Subcutaneous abdominal adipose tissue (tissue), 5 donors: ENCODE results near the gene NAT14.

Experiments used
- H3K27ac ChIP-seq: one replicate; pipeline ENCODE4 v1.7.0; 2013; ENCODE audit warnings: low read depth, mild to moderate bottlenecking, inconsistent platforms, low read length, moderate library complexity
- H3K27me3 ChIP-seq, 5 donors: one replicate each; pipeline ENCODE4 v1.7.0; 2013; ENCODE audit warnings: low read length in 5 of 5, inconsistent platforms in 1 of 5; ENCODE audit not compliant: control insufficient read depth in 5 of 5, insufficient read depth in 4 of 5
- H3K36me3 ChIP-seq, 5 donors: one replicate each; pipeline ENCODE4 v1.7.0; 2013; ENCODE audit warnings: low read length in 5 of 5; ENCODE audit not compliant: control insufficient read depth in 5 of 5, insufficient read depth in 5 of 5
- H3K4me1 ChIP-seq, 5 donors: one replicate each; pipeline ENCODE4 v1.7.0; 2013; ENCODE audit warnings: low read length in 5 of 5, mild to moderate bottlenecking in 3 of 5, moderate library complexity in 1 of 5; ENCODE audit not compliant: control insufficient read depth in 5 of 5, insufficient read depth in 5 of 5
- H3K4me3 ChIP-seq, 5 donors: one replicate each; pipeline ENCODE4 v1.7.0; 2013; ENCODE audit warnings: low read length in 5 of 5, low read depth in 1 of 5
- H3K9ac ChIP-seq, 5 donors: one replicate each; pipeline ENCODE4 v1.7.0; 2013; ENCODE audit warnings: low read length in 5 of 5, mild to moderate bottlenecking in 4 of 5, moderate library complexity in 3 of 5
- H3K9me3 ChIP-seq, 5 donors: one replicate each; pipeline ENCODE4 v1.7.0; 2013; ENCODE audit warnings: low read length in 5 of 5; ENCODE audit not compliant: control insufficient read depth in 5 of 5
- donor health status: healthy.
- donor health status: healthy.
- donor health status: healthy.
- donor health status: healthy.
- donor health status: healthy.

Gene NAT14

DNA sequence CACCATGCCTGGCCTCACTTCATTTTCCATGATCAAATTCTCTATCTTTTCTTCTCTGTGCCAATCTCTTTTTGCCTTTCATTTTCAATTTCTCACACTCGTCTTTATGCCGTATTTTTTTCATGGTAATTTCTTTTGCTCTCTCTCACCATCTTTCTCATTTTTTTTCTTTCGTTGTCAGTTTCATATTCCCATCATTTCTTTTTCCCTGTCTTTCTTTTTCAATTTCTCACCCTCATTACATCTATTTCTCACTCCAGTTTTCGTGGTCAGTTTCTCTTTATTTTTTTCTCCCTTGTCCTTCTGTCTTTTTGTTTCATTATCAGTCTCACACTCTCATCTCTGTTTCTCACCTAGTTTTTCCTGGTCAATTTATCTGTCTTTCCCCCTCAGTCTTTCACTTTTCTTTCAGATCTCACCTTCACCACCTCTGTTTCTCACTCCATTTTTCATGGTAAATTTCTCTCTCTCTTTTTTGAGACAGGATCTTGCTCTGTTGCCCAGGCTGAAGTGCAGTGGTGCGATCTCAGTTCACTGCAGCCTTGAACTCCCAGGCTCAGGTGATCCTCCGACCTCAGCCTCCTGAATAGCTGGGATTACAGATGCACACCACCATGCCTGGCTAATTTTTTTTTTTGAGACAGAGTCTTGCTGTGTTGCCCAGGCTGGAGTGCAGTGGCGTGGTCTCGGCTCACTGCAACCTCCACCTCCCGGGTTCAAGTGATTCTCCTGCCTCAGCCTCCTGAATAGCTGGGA, 17.4 kb downstream of the NAT14 start:
- no peak overlapping the region for H3K4me3 ChIP-seq
- peaks cover 0 to 3% (median 0%) of the 10 kb centered on the region in 5 donors for H3K27me3 ChIP-seq
- H3K27ac ChIP-seq, result no peak overlapping the region
- peaks cover 0 to 11% (median 10%) of the 10 kb centered on the region in 5 donors for H3K4me1 ChIP-seq
- H3K9ac ChIP-seq, result no peak overlapping the region
- no peaks in the 10 kb centered on the region for H3K9me3 ChIP-seq
- H3K36me3 ChIP-seq, result peaks cover 0 to 32% (median 9%) of the 10 kb centered on the region in 5 donors

DNA sequence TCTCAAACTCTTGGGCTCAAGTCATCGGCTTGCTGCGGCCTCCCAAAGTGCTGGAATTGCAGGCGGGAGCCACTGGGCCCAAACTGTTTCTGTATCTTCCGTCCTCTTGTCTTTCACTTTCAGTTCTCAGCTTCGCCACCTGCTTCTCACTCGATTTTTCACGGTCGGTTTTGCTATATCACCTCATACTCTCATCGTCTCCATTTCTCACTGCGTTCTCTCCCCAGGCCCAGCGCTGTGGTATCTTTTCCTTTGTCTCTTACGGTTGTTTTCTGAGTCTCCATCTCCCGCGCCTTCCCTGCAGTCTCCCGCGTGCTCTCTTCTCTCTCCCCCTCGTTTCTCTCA, 18.1 kb downstream of the NAT14 start:
- Histone ChIP-seq H3K4me3 (peak overlapping the region in 1 of 5 donors; percentile 71), H3K4me1 (peaks cover 0 to 11% (median 10%) of the 10 kb centered on the region in 5 donors), H3K27ac (no peak overlapping the region), H3K36me3 (peaks cover 0 to 28% (median 9%) of the 10 kb centered on the region in 5 donors), H3K9ac (no peak overlapping the region), H3K27me3 (peaks cover 0 to 3% (median 0%) of the 10 kb centered on the region in 5 donors), H3K9me3 (no peaks in the 10 kb centered on the region)

DNA sequence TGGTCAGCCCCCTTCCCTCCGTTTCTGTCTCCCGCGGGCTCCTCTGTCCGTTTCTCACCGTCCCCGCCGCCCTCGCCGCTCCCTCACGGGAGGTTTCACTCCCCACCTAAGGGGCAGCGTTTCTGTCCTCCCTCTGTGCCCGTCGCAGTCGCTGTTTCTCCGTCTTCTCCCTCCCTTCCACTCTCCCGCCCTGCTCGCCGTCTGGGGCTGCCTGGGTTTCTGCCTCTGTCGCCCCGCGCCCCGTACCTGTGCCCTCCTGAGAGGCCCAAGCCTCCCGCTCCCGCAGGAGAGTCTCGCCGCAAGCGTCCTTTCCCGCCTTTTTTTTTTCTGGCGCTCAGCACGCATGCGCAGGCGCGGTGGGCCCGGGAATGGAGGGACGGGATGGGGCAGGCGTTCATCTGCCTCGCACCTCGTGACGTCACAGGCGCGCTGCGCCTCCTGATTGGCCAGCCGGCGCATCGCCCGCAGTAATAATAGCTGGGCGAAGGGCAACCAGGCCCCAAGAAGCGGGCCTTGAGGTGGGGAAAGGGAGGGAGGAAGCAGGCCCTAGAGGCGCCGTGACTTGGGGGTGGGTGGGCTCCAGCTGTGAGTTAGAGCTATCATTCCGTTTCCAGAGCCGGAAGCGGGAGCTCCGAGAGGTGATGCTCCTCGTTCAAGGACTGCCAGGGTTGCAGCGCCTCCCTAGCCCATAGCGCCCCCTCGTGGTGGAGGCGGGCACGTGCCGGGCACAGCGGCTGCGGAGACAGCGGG, 18.7 kb downstream of the NAT14 start:
- H3K27me3 ChIP-seq, result peaks cover 0 to 3% (median 0%) of the 10 kb centered on the region in 5 donors
- no peak overlapping the region for H3K27ac ChIP-seq
- H3K36me3 ChIP-seq, result peaks cover 0 to 27% (median 9%) of the 10 kb centered on the region in 5 donors
- H3K9me3 ChIP-seq, result no peaks in the 10 kb centered on the region
- no peak overlapping the region for H3K9ac ChIP-seq
- peaks cover 0 to 11% (median 10%) of the 10 kb centered on the region in 5 donors for H3K4me1 ChIP-seq
- H3K4me3 ChIP-seq, result peak overlapping the region; percentile 52 to 71 (median 59)

DNA sequence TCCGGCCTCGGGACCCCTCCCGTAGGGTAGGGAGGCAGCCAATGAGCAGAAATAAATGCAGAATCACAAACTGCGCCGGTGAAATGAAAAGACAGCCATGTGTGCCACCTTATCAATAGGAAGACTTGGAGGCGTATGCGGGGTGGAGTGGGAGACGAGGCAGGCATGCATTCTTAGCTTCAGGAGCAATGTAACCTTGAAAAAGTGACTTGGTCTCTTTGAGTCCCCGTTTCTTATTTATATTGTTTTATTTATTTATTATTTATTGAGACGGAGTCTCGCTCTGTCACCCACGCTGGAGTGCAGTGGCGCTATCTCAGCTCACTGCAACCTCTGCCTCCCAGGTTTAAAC, 19.2 kb downstream of the NAT14 start:
- peaks cover 0 to 11% (median 10%) of the 10 kb centered on the region in 5 donors for H3K4me1 ChIP-seq
- peaks cover 0 to 3% (median 3%) of the 10 kb centered on the region in 5 donors for H3K27me3 ChIP-seq
- no peaks in the 10 kb centered on the region for H3K9me3 ChIP-seq
- peaks cover 0 to 21% (median 9%) of the 10 kb centered on the region in 5 donors for H3K36me3 ChIP-seq
- no peak overlapping the region for H3K27ac ChIP-seq
- peak overlapping the region in 3 of 5 donors; percentile 52 to 71 (median 60) for H3K4me3 ChIP-seq
- no peak overlapping the region for H3K9ac ChIP-seq

DNA sequence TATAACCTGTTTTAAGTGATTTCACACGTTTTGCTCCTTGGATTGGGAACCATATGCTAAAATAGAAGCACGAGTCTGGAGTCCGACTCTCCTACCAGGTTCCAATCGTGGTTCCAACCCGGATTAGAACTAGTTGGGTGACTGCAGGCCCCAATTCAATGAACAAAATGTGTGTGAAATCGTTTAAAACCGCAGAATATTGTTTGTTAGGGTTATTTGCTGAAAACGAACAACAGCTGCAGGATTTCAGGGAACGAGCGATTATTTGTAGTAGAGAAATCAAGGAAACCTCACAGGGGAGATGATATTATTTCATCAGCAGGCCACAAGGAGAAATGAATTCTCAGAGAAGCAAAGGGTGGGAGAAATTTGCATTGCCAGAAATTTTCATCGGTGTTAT, 20.0 kb downstream of the NAT14 start:
- H3K4me1 ChIP-seq, result peaks cover 0 to 11% (median 10%) of the 10 kb centered on the region in 5 donors
- H3K27ac ChIP-seq, result no peak overlapping the region
- no peak overlapping the region for H3K9ac ChIP-seq
- H3K9me3 ChIP-seq, result no peaks in the 10 kb centered on the region
- no peak overlapping the region for H3K4me3 ChIP-seq
- peaks cover 0 to 3% (median 3%) of the 10 kb centered on the region in 5 donors for H3K27me3 ChIP-seq
- H3K36me3 ChIP-seq, result peaks cover 0 to 18% (median 9%) of the 10 kb centered on the region in 5 donors

DNA sequence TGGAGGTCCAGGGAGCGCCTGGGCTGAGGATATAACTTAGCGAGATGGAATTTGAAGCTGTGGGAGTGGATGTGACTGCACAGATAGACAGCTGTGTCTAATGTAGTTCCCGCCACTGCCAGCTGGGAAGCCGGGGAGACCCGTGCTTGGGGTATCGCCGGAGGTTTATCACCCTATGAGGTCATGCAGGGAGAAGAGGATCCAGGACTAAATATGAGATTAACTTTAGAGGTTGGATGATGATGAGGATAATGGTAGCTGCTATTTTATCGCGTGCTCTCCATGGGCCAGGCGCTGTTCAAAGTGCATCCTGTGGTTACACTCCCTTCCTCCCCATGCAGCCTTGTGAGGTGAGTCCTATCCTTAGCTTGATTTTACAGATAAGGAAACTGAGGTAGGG, 23.1 kb downstream of the NAT14 start:
- no peak overlapping the region for H3K9ac ChIP-seq
- no peaks in the 10 kb centered on the region for H3K9me3 ChIP-seq
- no peak overlapping the region for H3K4me3 ChIP-seq
- H3K36me3 ChIP-seq, result peaks cover 0 to 5% (median 0%) of the 10 kb centered on the region in 5 donors
- no peak overlapping the region for H3K27ac ChIP-seq
- peaks cover 0 to 5% (median 3%) of the 10 kb centered on the region in 5 donors for H3K27me3 ChIP-seq
- H3K4me1 ChIP-seq, result peaks cover 0 to 11% (median 10%) of the 10 kb centered on the region in 5 donors

DNA sequence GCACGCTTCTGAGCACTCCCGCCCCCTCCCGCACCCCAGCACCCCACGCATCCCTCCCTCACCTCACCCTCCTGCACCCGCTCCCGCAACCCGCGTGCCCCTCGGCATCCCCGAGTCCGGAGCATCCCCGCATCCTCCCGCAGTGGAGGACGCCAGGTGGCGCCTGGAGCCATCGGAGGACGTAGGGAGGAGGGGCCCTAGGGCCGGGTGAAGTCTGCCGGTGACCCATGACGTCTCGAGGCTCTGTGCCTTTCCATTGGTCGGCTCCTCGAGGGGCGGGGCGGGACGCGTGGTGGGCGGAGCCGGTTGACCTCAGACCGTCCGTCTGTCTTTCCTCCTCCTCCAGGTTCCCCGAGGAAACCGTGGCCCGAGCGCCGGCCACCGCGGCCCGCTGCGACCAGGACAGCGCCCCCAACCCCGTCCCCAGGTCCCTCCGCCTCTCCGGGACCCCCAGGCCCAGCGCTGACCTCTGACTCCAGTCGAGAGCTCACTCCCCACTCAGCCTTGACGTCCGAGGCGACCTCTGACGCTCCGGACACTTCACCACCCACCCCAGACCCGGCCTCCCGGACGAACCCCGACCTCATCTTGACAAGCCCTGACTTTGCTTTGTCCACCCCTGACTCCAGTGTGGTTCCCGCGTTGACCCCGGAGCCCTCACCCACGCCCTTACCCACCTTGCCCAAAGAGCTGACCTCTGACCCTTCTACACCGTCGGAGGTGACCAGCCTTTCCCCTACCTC, 32.1 kb downstream of the NAT14 start:
- peak overlapping the region; percentile 65 for H3K27ac ChIP-seq
- peaks cover 0 to 9% (median 0%) of the 10 kb centered on the region in 5 donors for H3K36me3 ChIP-seq
- peaks cover 0 to 16% (median 14%) of the 10 kb centered on the region in 5 donors for H3K4me1 ChIP-seq
- H3K4me3 ChIP-seq, result peak overlapping the region; percentile 26 to 66 (median 61)
- H3K9me3 ChIP-seq, result no peaks in the 10 kb centered on the region
- H3K27me3 ChIP-seq, result peaks cover 0 to 10% (median 0%) of the 10 kb centered on the region in 5 donors
- peak overlapping the region; percentile 45 to 76 (median 62) for H3K9ac ChIP-seq

DNA sequence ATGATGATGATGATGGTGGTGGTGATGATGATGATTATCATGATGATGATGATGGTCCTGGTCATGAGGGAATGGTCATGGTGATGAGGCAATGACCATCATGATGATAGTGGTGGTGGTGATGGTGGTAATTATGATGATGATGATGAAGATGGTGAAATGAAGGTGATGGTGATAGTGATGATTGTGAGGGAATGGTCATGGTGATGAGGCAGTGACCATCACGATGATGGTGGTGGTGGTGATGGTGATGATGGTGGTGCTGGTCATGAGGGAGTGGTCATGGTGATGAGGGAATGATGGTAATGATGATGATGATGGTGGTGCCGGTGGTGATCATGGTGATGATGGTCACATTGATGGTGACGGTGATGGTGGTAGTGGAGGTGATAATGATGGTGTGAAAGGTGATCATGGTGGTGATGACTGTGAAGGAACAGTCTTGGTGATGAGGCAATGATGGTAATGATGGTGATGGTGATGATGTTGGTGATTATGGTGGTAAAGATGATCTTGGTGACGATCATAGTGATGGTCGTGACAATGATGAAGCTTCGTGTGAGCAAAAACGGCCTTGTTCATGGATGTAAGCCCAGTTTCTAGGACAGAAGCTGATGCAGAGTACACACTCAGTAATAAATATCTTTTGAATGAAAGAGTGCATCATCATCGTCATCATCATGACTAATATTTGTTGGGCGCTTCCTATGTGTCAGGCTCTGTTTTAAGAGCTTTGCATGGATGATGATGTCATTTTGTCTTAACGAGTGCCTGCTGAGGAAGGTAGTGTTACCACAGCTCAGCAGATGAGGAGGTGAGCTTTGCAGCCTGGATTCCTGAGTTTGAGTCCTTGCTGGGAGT, 34.7 kb downstream of the NAT14 start:
- no peak overlapping the region for H3K9ac ChIP-seq
- H3K9me3 ChIP-seq, result no peaks in the 10 kb centered on the region
- peaks cover 0 to 2% (median 0%) of the 10 kb centered on the region in 5 donors for H3K36me3 ChIP-seq
- no peak overlapping the region for H3K27ac ChIP-seq
- no peaks in the 10 kb centered on the region for H3K27me3 ChIP-seq
- H3K4me3 ChIP-seq, result no peak overlapping the region
- H3K4me1 ChIP-seq, result peaks cover 0 to 19% (median 16%) of the 10 kb centered on the region in 5 donors

DNA sequence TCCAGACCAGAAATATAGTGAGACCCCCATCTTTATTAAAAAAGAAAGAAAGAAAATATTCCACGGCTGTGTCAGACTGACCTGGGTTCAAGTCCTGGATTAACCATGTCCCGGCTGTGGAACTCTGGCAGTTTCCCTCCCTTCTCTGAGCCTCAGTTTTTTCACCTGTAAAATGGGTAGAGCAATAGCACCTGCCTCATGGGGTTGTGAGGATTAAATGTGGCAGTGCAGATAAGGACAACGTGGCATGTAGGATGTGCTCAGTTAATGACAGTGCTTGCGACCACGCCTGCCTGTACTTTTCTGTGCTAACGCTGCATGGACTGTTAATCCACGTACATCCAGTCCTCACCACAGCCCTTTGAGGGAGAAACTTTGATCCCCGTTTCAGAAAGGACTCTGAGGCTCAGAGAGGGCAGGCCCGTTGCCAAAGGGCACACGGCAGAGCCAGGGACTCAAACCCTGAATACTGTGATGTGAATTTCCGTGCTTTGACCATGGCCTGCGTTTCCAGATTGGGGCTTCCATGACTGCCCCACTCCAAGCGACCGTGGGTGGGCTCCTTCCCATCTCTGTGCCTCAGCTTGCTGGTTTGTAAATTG, 35.8 kb downstream of the NAT14 start:
- Histone ChIP-seq H3K4me3 (no peak overlapping the region), H3K9ac (no peak overlapping the region), H3K9me3 (no peaks in the 10 kb centered on the region), H3K4me1 (peaks cover 0 to 22% (median 19%) of the 10 kb centered on the region in 5 donors), H3K27me3 (peaks cover 0 to 5% (median 2%) of the 10 kb centered on the region in 5 donors), H3K27ac (no peak overlapping the region), H3K36me3 (peaks cover 0 to 2% (median 0%) of the 10 kb centered on the region in 5 donors)
